HG03159 (cell line): Measurements from ENCODE around the gene ATP1B4.
"Not testable (repeated sequence)": the region's sequence is repeated elsewhere in the genome, so short reads cannot be mapped to it uniquely, and the experiment has no call there.

Experiments used
- ATAC-seq: cut with Tn5 transposase; IDR thresholded peaks from one replicate; pipeline ENCODE4 v1.9.1; 2021; ENCODE audit warnings: mild to moderate bottlenecking, moderate library complexity; ENCODE audit not compliant: unreplicated experiment

Gene ATP1B4

GRCh38 chrX:120361764-120362305 lies at the start of gene ATP1B4:
Gene ATP1B4, plus strand, starts transcription at chrX:120362089. Its CDS starts 80 bp downstream, at chrX:120362169.
- ATAC-seq = no peak

DNA sequence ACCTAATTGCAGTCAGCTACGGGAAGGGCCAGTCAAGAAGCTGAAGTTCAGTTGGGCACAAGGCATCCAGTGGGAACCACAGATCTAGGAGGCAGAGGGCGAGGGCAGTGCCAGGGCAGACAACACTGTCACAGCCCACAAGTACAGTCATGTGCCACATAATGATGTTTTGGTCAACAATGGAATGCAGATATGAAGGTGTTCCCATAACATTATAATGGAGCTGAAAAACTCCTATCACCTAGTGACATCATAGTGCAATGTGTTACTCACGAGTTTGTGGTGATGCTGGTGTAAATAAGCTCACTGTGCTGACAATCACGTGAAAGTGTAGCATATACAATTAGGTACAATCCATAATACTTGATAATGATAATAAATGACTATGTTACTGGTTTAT lies 46.1 kb upstream of the ATP1B4 start:
- no peak for ATAC-seq

DNA sequence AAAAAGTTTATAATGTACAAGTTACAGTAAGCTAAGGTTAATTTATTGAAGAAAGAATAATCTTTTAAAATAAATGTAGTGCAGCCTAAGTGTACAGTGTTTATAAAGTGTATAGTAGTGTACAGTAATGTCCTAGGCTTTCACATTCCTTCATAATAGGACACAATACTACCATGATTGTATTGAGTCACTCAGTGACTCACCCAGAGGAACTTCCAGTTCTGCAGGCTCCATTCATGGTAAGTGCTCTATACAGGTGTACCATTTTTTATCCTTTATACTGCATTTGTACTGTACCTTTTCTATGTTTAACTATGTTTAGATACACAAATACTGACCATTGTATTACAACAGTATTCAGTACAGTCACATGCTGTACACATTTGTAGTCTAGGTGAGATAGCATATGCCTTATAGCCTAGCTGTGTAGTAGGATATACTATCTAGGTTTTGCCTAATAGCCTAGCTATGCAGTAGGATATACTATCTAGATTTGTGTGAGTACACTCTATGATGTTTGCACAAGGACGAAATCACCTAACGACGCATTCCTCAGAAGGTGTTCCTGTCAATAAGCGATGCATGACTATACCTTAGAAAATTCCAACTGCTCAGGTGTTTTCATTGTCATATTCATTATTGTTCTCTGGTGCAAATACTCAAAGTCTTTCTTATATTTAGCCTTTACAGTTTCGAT lies 45.2 kb upstream of the ATP1B4 start:
- no peak for ATAC-seq

DNA sequence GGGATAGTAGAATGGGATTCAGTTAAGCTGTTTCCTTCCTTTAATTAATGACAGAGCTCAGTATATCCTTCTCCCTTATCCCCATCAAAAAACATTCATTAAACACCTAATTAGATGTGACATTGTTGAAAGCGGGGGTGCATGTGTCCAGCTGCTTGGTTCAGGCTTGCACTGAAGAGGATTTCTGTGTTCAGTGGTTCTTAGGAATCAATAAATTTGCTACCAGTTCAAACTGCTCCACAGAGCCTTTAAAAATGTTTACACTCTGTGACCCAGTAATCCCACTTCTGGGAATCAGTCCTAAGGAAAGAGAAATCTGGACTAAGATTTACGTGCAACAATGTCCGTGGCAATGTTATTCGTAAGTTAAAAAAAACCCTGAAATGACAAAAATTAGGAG lies 43.5 kb upstream of the ATP1B4 start:
- no peak for ATAC-seq

DNA sequence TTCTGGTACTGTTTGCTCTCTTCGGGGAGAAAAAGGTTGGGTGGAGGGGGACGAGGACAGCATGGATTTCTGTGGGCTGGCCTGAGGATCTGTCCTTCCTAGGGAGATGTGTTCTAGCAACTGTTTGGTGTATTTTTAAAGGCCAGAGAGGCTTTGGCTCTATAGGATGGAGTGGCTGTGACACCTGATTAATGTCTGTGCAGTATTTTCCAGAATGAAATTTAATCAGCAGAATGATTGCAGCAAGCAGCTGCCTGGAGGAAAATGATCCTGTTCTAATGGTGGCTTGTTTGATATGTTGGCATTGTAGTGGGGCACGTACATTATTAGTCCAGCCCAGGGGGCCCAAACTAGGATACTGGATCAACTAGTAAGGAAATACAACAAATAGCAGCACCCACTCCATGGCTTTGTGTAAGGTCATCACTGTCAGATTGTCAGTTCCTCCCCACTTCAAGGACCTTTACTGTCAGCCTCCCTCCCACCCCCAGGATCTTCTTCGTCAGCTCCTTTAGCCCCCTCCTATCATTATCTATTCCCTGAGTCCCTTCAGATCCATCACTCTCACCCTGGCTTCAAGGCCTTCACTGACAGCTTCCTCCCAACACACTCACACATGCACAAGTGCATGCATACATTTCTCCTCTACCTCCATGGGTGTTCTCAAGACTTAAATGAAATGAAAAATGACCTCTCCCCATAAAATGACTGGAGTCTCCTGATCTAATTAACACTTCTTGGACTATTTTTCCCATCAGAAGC lies 40.2 kb upstream of the ATP1B4 start:
- no peak for ATAC-seq

- no peak for ATAC-seq
Measured at GRCh38 chrX:120331116-120331515, 30.8 kb upstream of the ATP1B4 start.

DNA sequence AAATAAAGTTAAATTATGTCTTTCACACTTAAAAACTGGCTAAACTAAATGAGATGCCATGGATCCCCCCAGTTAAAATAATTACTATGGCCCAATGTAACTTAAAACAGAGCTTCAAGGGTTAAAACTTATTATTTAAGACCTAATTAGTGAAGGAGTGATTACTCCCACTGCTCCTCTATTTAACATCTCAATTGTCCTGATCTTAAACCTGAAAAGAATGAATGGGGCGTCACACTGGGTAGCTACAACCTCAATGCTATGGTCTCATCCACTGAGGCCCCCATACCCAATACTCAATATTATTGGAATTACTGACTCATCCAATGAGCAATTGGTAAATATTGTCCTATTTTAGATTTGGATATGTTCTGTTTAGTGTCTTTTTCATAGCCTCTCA lies 29.5 kb upstream of the ATP1B4 start:
- no peak for ATAC-seq

GRCh38 chrX:120334151-120334550 lies 27.7 kb upstream of the ATP1B4 start:
- no peak for ATAC-seq

DNA sequence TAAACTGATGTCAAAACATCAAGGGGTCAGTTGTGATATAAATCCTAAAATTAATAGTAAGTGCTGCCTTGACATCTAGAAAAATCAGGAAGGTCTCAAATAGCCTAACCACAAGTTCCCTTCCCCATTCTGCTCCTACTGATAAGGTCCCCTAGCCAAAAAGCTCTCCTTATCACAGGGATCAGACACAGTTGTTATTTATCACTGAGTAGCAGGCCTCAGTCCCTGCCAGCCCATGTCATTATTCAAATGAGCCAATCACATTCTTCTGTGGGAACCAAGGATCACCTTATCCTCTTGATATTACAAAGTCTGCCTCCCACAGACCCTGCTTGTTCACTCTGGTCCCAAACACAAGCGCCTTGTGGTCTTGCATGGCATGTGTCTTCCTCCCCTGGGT lies 27.3 kb upstream of the ATP1B4 start:
- ATAC-seq = no peak

DNA sequence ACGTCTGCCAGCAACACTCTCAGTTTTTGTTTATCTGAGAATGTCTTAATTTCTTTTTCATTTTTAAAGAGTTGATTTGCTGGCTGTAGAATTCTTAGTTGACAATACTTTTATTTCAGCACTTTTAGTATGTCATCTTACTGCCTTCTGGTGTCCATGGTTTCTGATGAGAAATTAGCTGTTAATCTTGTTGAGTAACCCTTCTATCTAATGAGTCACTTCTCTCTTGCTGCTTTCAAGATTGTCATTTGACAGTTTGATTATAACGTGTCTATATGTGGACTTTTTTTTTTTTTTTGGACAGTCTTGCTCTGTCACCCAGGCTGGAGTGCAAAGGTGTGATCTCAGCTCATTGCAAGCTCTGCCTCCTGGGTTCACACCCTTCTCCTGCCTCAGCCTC lies 26.6 kb upstream of the ATP1B4 start:
- no peak for ATAC-seq

GRCh38 chrX:120336899-120337298 lies 25.0 kb upstream of the ATP1B4 start:
- ATAC-seq = no peak

GRCh38 chrX:120344566-120344965 lies 17.3 kb upstream of the ATP1B4 start:
- not testable (repeated sequence) for ATAC-seq

- no peak for ATAC-seq
Measured at GRCh38 chrX:120350450-120351138, 11.3 kb upstream of the ATP1B4 start.

DNA sequence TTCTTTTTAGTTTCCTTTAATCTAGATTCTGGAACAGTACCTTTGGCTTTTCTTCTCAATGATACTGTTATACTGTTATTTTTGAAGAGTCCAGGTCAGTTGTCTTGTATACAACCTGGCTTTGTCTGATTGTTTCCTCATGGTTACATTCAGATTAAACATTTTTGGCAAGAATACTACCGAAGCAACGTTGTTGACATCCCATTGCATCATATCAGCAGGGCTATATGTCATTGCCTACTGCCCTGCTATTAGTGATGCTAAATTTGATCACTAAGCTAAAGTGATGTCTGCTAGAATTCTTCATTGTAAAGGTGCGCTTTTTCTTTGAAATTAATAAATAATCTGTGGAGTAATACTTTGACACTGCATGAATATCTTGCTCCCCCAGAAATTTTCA lies 5.8 kb upstream of the ATP1B4 start:
- ATAC-seq = no peak

DNA sequence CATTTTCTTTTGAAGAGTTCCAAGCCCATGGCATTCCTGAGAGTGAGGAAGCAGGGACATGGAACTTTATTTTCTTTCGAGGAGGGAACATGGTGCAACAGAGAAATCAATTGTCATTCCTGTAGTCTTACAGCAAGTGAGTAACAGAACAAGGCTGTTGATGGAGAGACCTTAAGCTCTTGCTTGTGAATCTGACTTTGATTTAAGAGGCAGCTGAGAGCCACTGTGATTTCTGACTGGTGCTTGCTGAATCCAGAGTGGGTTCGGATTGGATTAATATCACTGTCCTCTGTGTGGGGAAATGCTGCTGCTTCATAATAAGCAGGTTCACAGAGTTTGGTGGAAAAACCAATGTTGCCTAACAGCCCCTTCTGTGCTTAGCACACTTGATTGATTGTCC lies 4.7 kb upstream of the ATP1B4 start:
- no peak for ATAC-seq

- no peak for ATAC-seq
Measured at GRCh38 chrX:120358737-120359456, 3.0 kb upstream of the ATP1B4 start.

- peak; percentile 86 for ATAC-seq
Measured at GRCh38 chrX:120365320-120365719, 3.4 kb downstream of the ATP1B4 start.

- ATAC-seq = no peak
Measured at GRCh38 chrX:120365968-120366367, 4.1 kb downstream of the ATP1B4 start.

- ATAC-seq = no peak
Measured at GRCh38 chrX:120366794-120367193, 4.9 kb downstream of the ATP1B4 start.

DNA sequence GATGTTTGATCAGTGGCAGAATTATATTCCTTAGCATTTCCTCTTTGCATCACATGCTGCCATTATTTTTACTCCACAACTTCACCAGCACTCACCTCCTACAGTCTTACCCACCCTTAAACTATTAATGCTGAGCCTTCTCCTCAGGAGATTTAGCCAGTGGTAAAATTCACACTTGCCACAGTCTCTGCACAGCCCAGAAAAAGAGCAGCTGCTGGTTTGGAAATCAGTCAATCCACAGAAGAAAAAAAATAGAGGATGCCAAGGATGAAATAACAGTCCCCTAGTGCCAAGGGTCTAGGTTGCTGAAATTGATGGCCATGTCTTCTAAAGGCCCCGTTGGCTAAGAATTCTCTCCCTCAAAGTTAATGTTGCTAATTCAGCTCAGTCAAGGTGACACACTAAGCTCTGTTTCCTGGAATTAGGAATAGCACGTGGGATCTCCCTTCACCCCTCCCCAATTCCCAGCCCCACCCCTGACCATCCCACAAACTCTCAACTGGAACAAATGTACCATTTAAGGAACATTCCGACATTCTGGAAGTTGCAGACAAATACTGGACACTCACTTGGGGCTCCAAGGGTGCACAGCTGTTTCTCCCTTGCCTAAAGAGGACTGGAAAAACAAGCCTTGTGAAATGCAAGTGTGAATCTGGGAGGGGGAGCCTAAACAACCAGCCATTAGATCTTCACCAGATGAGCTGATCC lies 5.7 kb downstream of the ATP1B4 start:
- no peak for ATAC-seq
